ENCODE data around the gene DRD2.

The DRD2 gene

DNA sequence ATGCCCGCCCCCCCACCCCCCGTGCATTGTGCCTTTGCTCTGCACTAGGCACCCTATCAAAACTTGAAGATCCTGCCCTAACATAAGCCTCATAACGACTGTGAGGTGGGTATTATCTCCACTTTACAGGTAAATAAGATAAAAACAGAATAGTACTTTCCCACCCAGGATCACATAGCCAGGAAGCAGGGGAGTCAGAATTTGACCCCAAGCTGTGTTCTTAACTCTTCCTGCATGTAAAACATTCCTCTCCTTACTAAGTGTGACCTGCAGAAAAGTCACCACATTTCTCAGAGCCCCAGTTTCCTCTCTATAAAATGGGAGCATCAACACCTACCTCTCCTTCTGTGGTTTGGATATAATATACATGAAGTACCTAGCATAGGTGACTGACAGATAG, 105.8 kb downstream of the DRD2 start:
- DNase-seq (ENCODE audit: low spot score), result no peak

GRCh38 chr11:113365895-113366294, 109.3 kb downstream of the DRD2 start:
- DNase-seq (ENCODE audit: low spot score), result no peak

DNA sequence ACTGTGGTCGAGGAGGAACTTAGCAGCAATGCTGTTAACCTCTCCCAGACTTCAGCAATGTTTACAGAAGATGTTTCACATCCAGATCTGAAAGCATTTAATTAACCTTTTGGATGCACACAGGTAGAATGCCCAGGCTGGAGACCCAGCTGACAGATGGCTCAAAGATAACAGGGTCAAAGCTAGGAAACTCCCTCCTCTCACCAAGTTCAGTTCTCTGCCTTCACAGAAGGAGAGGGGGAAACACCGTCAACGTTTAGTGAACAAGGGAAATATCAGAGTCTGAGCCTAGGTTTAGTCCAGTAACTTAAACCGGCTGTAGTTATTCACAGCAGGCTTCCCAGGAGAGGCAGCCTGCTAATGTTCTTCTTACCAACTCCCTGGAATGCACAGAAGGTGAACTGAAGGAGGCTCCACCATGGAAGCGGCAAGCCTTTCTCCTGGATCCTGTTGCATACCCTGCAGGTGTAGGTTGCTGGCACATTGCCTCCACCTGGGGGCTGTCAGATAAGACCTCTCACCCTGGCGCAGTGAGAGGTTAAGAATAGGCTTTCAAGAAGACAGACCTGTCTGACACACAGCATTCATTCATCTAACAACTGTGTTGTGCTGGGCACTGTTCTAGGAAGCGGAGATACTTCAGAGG, 111.1 kb downstream of the DRD2 start:
- DNase-seq (ENCODE audit: low spot score), result no peak

DNA sequence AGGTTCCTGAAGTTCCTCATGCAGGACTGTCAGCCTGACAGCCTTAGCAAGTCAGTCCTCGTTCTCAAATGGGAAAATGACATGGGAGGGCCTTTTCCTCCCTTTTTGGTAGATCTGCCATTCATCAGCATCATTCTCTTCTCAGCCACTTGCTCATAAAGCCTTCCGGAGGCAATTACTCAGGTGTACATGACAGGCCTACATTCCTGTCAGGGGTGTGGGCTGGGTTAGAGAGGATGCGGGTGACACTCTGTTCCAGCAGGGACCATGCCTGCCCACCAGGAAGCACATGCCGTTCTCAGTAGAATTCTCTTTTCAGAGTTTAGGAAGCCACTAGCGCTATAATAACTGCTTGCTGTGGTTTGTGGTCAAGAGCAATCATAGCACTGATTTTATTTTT, 111.8 kb downstream of the DRD2 start:
- DNase-seq (ENCODE audit: low spot score), result no peak

All from Ammon's horn (tissue), 1 donor.